GM23338 (cell line): ENCODE results near the gene CDYL2. TPM values are rescaled to one million over a fixed set of nuclear protein-coding genes. Genes with fewer than 3 reads are reported as not detected.

ENCODE experiments used
- ATAC-seq: fragments of 200-7000 bp; cut with Tn5 transposase; 3 replicates; pipeline ENCODE4 v1.9.1; 2020
- DNase-seq: peaks from one replicate; pipeline ENCODE4 v3.0.0-alpha.2; 2015; ENCODE audit warnings: low spot score
- H2AFZ ChIP-seq: fragments of 200-600 bp; sonication (generic); 2 replicates; pipeline ENCODE4 v1.8.0; 2016; ENCODE audit warnings: antibody characterized with exemption, mild to moderate bottlenecking, moderate library complexity
- H3F3A ChIP-seq: fragments of 200-600 bp; sonication (generic); replicated peaks from 2 replicates; pipeline ENCODE4 v1.8.0; 2017; ENCODE audit warnings: antibody characterized with exemption, mixed run types, low read depth
- H3K27ac ChIP-seq: fragments of 200-600 bp; sonication (generic); 2 replicates; pipeline ENCODE4 v1.6.1; 2016; ENCODE audit warnings: low read depth
- H3K27me3 ChIP-seq: fragments of 200-600 bp; sonication (generic); 2 replicates; pipeline ENCODE4 v1.8.0; 2016; ENCODE audit warnings: mild to moderate bottlenecking, mixed run types, moderate library complexity; ENCODE audit not compliant: insufficient read depth
- H3K36me3 ChIP-seq: fragments of 200-600 bp; sonication (generic); 2 replicates; pipeline ENCODE4 v1.8.0; 2016; ENCODE audit warnings: mild to moderate bottlenecking; ENCODE audit not compliant: insufficient read depth
- H3K4me1 ChIP-seq: fragments of 200-600 bp; sonication (generic); 2 replicates; pipeline ENCODE4 v1.8.0; 2016; ENCODE audit warnings: mild to moderate bottlenecking, moderate library complexity; ENCODE audit not compliant: insufficient read depth
- H3K4me2 ChIP-seq: fragments of 200-600 bp; sonication (generic); 2 replicates; pipeline ENCODE4 v1.7.1; 2017; ENCODE audit warnings: mixed run types
- H3K4me3 ChIP-seq: fragments of 200-600 bp; sonication (generic); 2 replicates; pipeline ENCODE4 v1.6.1; 2016; ENCODE audit warnings: mixed run types
- H3K79me2 ChIP-seq: fragments of 200-600 bp; sonication (generic); replicated peaks from 2 replicates; pipeline ENCODE4 v1.8.0; 2017; ENCODE audit warnings: mild to moderate bottlenecking; ENCODE audit not compliant: insufficient read depth
- H3K9me2 ChIP-seq: fragments of 200-600 bp; sonication (generic); 2 replicates; pipeline ENCODE4 v1.8.0; 2017; ENCODE audit not compliant: insufficient read depth
- H4K20me1 ChIP-seq: fragments of 200-600 bp; sonication (generic); replicated peaks from 2 replicates; pipeline ENCODE4 v1.8.0; 2017; ENCODE audit warnings: mild to moderate bottlenecking; ENCODE audit not compliant: insufficient read depth
- H3K27ac Mint-ChIP-seq: 2 replicates; pipeline ENCODE4 v1.8.0; 2020; ENCODE audit warnings: inconsistent platforms, mild to moderate bottlenecking, moderate library complexity, mixed read lengths
- H3K27me3 Mint-ChIP-seq: 3 replicates; pipeline ENCODE4 v1.8.0; 2022; ENCODE audit warnings: low read depth, mild to moderate bottlenecking, moderate library complexity, mixed read lengths, inconsistent platforms; ENCODE audit not compliant: insufficient read depth, poor library complexity
- H3K36me3 Mint-ChIP-seq: 3 replicates; pipeline ENCODE4 v1.8.0; 2021; ENCODE audit warnings: low read depth, mild to moderate bottlenecking, inconsistent platforms, moderate library complexity, mixed read lengths
- H3K4me1 Mint-ChIP-seq: 3 replicates; pipeline ENCODE4 v1.8.0; 2020; ENCODE audit warnings: mild to moderate bottlenecking, inconsistent platforms, mixed read lengths
- H3K4me3 Mint-ChIP-seq: 3 replicates; pipeline ENCODE4 v1.8.0; 2021; ENCODE audit warnings: moderate library complexity, mild to moderate bottlenecking, inconsistent platforms, mixed read lengths
- H3K9me3 Mint-ChIP-seq: 3 replicates; pipeline ENCODE4 v1.8.0; 2020; ENCODE audit warnings: moderate library complexity, mild to moderate bottlenecking, inconsistent platforms, mixed read lengths
- CREB1 ChIP-seq: fragments of 250-450 bp; sonication (Bioruptor Pico); IDR thresholded peaks from 2 replicates; pipeline ENCODE4 v1.5.0; 2020; ENCODE audit warnings: low read depth, mild to moderate bottlenecking, moderate library complexity
- CTCF ChIP-seq, 2 experiments: fragments of 200-600 bp in 1 of 2; sonication (generic) in 1 of 2; conservative IDR thresholded peaks; 2 replicates each; pipeline versions ENCODE4 v1.5.1 to v1.6.1; 2016 to 2017; ENCODE audit warnings: antibody characterized with exemption in 2 of 2, low read depth in 2 of 2, mild to moderate bottlenecking in 2 of 2, moderate library complexity in 1 of 2
- ETS1 ChIP-seq: IDR thresholded peaks from 2 replicates; pipeline ENCODE4 v1.6.1; 2016; ENCODE audit warnings: antibody characterized with exemption
- EZH2 ChIP-seq: fragments of 200-600 bp; sonication (generic); IDR thresholded peaks from one replicate; pipeline ENCODE4 v1.8.0; 2017; ENCODE audit warnings: antibody characterized with exemption, mild to moderate bottlenecking, low read depth; ENCODE audit not compliant: unreplicated experiment
- EZH2phosphoT487 ChIP-seq: fragments of 200-600 bp; sonication (generic); IDR thresholded peaks from one replicate; pipeline ENCODE4 v1.8.1; 2018; ENCODE audit warnings: antibody characterized with exemption; ENCODE audit not compliant: unreplicated experiment
- JUNB ChIP-seq: IDR thresholded peaks from one replicate; pipeline ENCODE4 v1.6.1; 2016; ENCODE audit warnings: antibody characterized with exemption; ENCODE audit not compliant: unreplicated experiment
- NANOG ChIP-seq: IDR thresholded peaks from 2 replicates; pipeline ENCODE4 v1.6.1; 2016; ENCODE audit warnings: antibody characterized with exemption, borderline replicate concordance
- POLR2AphosphoS5 ChIP-seq: IDR thresholded peaks from 2 replicates; pipeline ENCODE4 v1.6.1; 2016; ENCODE audit warnings: antibody characterized with exemption, low read depth
- REST ChIP-seq: IDR thresholded peaks from one replicate; pipeline ENCODE4 v1.6.1; 2018; ENCODE audit warnings: antibody characterized with exemption; ENCODE audit not compliant: unreplicated experiment
- STAT1 ChIP-seq: IDR thresholded peaks from one replicate; pipeline ENCODE4 v1.6.1; 2016; ENCODE audit warnings: antibody characterized with exemption; ENCODE audit not compliant: unreplicated experiment
- ZNF114 ChIP-seq: fragments of 250-450 bp; sonication (Bioruptor Pico); IDR thresholded peaks from 2 replicates; pipeline ENCODE4 v1.5.0; 2020; ENCODE audit warnings: mild to moderate bottlenecking, moderate library complexity
- ZNF331 ChIP-seq: fragments of 250-450 bp; sonication (Bioruptor Pico); IDR thresholded peaks from 2 replicates; pipeline ENCODE4 v1.5.0; 2020; ENCODE audit warnings: low read depth, mild to moderate bottlenecking, moderate library complexity
- ZNF462 ChIP-seq: fragments of 250-450 bp; sonication (Bioruptor Pico); IDR thresholded peaks from 2 replicates; pipeline ENCODE4 v1.5.0; 2020; ENCODE audit warnings: mild to moderate bottlenecking, moderate library complexity
- polyA plus RNA-seq: library from polyadenylated mRNA; unstranded; fragments of >200 nt; fragmentation: Nextera tagmentation; extraction: Ambion mirVana; gene quantifications from 2 replicates; pipeline ENCODE4 v1.2.1, GENCODE V29; 2016
- total RNA-seq: library from RNA; depleted of rRNA; stranded (reverse); fragments of >200 nt; shearing (Covaris generic); gene quantifications from 2 replicates; pipeline ENCODE4 v1.2.3, GENCODE V29; 2014

CDYL2 gene
- total and polyA plus RNA-seq, 2 experiments from 2014 or later, result 0.82 to 4.3 TPM

DNA sequence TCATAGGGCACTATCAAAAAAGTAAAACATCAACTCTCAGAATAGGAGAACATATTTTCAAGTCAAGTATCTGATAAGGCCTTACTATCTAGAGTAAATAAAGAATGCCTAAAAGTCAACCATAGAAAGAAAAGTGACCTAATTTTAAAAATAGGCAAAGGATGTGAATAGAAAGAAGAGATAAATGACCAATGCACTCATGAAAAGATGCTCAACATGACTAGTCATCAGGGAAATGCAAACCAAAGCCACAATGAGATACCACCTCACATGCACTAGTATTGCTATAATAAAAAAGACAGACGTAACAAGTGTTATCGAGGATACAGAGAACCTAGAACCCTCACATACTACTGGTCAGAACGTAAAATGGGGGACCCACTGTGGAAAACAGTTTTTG, 172.8 kb downstream of the CDYL2 start:
- no peak overlapping the region for H3K27ac Mint-ChIP-seq
- H3K4me1 Mint-ChIP-seq, result no peaks in the 10 kb centered on the region
- no peak for ATAC-seq
- Histone ChIP-seq H3K27ac (no peak overlapping the region), H3F3A (no peaks in the 10 kb centered on the region), H3K27me3 (no peaks in the 10 kb centered on the region), H3K79me2 (no peaks in the 10 kb centered on the region), H4K20me1 (no peaks in the 10 kb centered on the region), H3K4me2 (no peak overlapping the region), H3K4me1 (no peaks in the 10 kb centered on the region), H3K4me3 (no peak overlapping the region), H3K9me2 (no peaks in the 10 kb centered on the region), H2AFZ (no peak overlapping the region), H3K36me3 (no peaks in the 10 kb centered on the region)
- H3K9me3 Mint-ChIP-seq, result peaks cover 44% of the 10 kb centered on the region
- H3K36me3 Mint-ChIP-seq, result no peaks in the 10 kb centered on the region; the same call in 2 of the 3 replicates
- no peak overlapping the region for H3K4me3 Mint-ChIP-seq
- no peak for DNase-seq
- H3K27me3 Mint-ChIP-seq, result peaks cover 3% of the 10 kb centered on the region
- TF ChIP-seq JUNB (no peak), ZNF331 (CRISPR knock-in tag) (no peak), ZNF114 (CRISPR knock-in tag) (no peak), CREB1 (no peak), REST (no peak), EZH2 (no peak), ETS1 (no peak), POLR2AphosphoS5 (no peak), ZNF462 (no peak), CTCF (conservative IDR thresholded peaks at IDR 0.05; ENCODE audit: low read depth in 2 of 2) (no peak), EZH2phosphoT487 (no peak), STAT1 (no peak), NANOG (no peak)
